GM12801 (cell line): ENCODE results near the gene NKPD1.

Source experiments
- TF ChIP-seq, protein P1 (sequence below): IDR thresholded peaks from one replicate; pipeline ENCODE4 v1.5.1; 2011; ENCODE audit warnings: control low read depth; ENCODE audit not compliant: insufficient read length; ENCODE audit errors: extremely low read depth

NKPD1 gene

DNA sequence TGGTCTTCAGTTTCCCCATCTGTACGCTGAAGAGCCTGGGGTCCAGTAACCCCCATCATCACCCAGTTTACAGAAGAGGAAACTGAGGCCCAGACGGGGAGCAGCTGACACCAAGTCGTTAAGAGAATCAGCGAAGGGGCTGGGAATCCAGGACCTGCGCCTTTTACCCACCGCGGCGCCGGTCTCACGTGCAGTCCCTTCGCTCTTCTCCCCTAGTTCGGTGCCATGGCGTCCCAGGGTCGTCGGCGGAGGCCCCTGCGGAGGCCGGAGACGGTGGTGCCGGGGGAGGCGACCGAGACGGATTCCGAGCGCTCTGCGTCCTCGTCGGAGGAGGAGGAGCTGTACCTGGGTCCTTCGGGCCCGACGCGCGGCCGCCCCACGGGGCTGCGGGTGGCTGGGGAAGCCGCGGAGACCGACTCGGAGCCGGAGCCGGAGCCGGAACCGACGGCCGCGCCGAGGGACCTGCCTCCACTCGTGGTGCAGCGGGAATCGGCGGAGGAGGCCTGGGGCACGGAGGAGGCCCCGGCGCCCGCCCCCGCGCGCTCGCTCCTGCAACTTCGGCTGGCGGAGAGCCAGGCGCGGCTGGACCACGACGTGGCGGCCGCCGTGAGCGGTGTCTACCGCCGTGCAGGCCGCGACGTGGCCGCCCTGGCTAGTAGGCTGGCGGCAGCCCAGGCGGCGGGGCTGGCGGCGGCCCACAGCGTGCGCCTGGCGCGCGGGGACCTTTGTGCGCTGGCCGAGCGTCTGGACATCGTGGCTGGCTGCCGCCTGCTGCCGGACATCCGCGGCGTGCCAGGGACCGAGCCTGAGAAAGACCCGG lies 18.5 kb upstream of the NKPD1 start:
- TF ChIP-seq, protein P1, sequence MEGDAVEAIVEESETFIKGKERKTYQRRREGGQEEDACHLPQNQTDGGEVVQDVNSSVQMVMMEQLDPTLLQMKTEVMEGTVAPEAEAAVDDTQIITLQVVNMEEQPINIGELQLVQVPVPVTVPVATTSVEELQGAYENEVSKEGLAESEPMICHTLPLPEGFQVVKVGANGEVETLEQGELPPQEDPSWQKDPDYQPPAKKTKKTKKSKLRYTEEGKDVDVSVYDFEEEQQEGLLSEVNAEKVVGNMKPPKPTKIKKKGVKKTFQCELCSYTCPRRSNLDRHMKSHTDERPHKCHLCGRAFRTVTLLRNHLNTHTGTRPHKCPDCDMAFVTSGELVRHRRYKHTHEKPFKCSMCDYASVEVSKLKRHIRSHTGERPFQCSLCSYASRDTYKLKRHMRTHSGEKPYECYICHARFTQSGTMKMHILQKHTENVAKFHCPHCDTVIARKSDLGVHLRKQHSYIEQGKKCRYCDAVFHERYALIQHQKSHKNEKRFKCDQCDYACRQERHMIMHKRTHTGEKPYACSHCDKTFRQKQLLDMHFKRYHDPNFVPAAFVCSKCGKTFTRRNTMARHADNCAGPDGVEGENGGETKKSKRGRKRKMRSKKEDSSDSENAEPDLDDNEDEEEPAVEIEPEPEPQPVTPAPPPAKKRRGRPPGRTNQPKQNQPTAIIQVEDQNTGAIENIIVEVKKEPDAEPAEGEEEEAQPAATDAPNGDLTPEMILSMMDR: no peak

DNA sequence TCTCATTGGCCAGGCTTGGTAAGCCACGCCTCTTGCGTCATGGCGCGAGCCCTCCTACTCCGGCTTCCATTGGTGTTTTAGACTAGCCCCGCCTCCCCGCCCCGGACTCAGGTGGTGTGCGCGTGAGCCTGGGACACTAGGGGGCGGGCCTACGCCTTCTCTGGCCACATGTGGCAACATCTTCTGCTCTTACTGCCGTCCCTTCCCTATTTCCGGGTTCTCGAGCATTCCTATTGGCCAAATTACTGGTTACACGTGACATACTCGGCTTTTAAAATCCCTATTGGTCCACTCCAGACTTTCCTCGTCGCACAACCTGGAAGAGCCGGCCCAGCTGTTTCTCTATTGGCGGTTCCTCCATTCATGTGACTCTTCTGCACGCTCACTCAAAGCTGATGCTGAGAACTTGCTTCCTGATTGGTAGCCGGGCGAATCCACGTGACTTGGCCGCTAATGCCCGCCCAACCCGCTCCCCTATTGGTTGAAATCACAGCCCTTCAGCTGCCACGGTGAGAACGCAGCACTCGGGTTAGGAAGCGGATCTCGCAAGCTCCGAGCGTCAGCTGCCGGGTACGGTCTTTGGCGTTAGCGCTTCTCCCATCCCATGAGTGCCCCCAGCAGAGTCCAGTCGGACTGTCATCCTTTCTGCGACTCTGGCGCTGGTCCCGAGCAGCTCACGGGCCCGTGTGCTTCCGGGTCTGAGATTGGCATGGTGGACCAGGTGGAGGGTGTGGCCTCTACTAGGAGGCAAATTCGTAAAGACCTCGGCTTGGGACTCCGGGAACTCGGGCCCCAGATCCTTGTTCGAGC lies 17.7 kb upstream of the NKPD1 start, which contains the start of gene BLOC1S3:
BLOC1S3 (plus strand) TSS at position 523 of the 810 bp plus-strand sequence. CDS start 513 bp downstream, outside the sequence.
- TF ChIP-seq, protein P1: no peak

DNA sequence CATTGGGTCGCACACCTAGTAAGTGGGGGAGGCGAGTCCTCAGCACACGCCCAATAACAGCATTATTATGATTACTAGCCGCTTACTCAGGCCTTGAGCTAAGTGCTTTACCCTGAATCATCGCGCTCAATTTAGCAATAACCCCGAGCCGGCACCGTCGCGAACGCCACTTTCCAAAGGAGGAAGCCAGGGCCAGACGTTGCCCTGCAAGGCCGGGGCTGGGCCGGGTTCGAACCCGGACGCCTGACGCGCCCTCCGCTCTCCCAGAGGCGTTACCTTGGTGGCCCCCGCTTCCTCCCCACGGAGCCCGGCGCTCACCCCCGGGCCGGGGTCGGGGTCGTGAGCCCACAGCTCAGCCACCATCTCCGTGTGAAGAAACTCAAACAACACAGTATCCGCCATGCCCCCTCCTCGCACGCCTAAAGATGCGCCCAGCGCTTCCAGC lies 17.1 kb upstream of the NKPD1 start, which contains the start of gene TRAPPC6A:
TRAPPC6A (minus strand) TSS at position 421 of the 445 bp plus-strand sequence; CDS start at position 402, 19 bp downstream.
- TF ChIP-seq, protein P1: no peak

DNA sequence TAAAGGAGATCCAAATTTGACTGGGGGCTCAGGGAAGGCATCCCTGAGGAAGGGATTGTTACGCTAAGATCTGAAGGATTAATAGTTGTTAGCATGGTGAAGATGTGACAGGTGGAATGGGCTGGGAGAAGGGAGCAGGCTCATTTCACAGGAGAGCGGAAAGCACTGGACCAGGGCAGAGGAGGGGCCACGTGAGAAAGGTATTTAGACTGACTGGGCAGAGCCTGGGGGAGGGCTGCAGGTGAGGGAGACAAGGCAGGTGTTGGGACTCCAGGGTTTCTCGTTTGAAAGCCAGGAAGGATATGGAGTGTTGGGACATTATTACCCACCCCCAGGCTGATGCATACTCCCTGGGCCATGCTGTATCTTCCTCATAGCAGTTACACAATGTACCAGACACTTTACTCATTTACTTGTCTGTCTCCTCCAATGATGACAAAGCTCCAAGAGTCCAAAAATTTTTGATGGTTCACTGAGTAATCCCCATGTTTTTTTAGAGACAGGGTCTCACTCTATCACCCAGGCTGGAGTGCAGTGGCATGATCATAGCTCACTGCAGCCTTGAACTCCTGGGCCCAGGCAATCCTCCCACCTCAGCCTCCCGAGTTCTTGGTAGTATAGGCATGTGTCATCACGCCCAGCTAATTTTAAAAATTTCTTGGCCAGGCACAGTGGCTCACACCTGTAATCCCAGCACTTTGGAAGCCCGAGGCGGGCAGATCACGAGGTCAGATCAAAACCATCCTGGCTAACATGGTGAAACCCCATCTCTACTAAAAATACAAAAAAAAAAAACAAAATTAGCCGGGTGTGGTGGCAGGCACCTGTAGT lies 14.9 kb upstream of the NKPD1 start:
- TF ChIP-seq, protein P1: no peak

DNA sequence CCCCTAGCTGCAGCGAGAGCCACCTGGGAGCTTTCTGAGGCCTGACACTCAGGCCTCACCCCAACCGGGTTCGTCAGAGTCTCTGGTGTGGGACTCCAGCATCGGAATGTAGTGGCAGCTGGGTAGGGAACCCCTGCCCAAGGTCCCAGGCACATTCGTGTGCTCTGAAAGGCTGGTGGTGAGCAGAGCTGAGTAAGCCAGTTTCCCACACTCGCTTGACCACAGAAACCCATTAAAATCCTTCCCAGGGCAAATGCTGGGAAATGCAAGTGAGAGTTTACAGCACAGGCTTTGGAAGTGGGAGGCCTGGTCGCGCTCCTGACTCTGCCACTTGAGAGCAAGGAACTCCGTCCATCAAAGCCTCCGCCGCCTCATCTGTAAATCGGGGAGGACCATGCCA lies 13.0 kb upstream of the NKPD1 start:
- TF ChIP-seq, protein P1: no peak

DNA sequence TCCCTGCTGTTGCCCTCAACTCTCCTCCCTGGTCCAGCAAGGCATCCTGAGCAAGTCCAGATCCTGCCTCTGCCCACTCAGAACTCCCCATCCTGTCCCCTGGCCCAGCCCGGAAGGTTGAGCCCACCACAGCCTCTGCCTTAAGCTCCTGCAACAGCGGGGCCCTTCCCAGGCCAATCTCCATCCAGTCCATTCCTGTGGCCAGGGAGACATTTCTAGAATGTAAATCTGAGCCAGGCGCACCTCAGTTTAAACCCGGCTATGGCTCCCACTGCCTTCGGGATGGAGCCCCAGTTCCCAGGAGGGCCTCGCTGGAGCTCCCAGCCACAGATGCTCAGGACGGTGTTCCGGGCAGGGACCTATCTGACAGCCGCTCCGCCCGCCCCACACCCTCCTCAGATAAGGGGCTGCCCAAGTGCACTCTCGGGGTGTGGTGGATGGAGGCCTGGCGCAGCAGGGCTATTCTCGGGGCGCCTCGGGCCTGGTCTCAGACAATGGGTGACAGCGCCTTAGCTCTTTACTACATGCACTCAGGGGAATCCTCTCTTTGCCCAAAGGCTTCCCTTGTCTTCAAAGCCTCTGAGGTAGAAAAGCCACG lies 11.9 kb upstream of the NKPD1 start:
- TF ChIP-seq, protein P1: no peak

DNA sequence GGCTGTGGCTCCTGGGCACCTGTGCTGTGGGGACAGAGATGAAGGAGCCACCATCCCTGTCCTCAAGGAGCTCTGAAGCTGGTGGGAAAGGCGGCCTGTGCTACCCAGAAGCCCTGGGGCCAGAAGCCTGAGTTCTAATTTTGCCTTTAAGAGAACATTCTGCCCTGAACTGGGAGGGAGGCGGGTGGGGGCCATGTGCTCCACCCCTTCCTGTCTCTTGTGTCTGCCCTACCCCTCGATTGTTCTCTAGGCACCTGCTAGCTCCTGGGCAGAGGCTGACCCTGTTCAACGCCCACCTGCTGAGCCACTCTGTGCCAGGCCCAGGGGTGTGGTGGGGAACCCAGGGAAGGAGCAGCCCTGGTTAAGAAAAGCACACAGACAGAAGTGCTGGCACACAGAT lies 11.4 kb upstream of the NKPD1 start:
- TF ChIP-seq, protein P1: no peak
